Measurements from ENCODE around the gene SLC6A18. TPM values are rescaled to one million over a fixed set of nuclear protein-coding genes. Genes with fewer than 3 reads are reported as not detected.

SLC6A18 gene, protein sequence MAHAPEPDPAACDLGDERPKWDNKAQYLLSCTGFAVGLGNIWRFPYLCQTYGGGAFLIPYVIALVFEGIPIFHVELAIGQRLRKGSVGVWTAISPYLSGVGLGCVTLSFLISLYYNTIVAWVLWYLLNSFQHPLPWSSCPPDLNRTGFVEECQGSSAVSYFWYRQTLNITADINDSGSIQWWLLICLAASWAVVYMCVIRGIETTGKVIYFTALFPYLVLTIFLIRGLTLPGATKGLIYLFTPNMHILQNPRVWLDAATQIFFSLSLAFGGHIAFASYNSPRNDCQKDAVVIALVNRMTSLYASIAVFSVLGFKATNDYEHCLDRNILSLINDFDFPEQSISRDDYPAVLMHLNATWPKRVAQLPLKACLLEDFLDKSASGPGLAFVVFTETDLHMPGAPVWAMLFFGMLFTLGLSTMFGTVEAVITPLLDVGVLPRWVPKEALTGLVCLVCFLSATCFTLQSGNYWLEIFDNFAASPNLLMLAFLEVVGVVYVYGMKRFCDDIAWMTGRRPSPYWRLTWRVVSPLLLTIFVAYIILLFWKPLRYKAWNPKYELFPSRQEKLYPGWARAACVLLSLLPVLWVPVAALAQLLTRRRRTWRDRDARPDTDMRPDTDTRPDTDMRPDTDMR
- not detected in 2 replicates for total RNA-seq

DNA sequence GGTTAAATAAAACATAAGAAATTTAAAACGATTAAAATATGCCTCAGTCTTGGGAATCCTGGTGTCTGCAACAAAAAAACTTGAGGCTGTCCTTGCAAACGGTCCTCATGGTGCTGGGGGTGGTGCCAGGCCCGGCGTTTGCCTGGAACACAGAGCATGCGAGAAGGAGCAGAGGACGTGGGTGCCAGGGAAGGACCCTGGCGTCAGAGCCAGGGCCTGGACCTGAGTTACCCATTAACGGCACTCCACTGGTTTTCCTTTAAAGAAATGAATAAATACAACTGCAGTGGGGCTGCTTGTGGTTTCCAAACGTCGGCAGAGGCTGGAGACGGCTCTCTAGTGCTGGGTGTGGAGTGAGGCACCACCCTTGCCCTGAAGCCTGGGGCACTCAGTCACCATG is at the start of gene SLC6A18:
TSS of gene SLC6A18 (plus strand) at position 301 of the 400 bp plus-strand sequence. CDS start at position 398, 97 bp downstream.
- no peak for DNase-seq (ENCODE audit: low read depth in 2 of 2)

DNA sequence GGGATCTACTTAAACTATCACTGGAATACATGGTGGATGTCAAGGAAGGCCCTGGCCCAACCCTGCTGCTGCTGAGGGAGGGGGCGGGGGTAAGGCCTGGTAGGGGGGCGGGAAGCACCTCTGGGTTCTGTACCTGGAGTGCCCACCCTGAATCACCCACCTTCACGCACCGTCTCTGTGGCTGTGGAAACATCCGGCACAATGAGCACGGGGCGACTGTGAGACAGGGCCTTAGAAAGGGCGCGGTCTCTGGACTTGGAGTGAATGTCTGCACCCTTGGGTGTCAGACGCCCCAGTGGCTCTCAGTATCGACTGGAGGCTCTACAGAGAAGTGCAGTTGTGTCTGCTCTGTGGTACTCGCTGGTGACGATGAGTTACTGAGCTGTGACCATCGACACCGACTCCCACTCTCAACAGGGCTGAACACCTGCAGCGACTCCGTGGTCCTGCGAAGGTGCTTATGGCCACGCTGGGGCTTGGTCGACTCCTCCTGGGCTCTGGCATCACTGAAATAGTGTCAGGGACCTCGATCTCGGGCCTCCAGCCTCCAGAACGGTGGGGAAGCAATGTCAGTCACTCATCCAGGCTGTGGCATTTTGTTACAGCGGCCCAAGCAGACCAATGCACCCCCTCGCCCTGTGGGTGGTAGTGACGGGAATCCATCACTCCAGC is 49.2 kb upstream of the SLC6A18 start:
- DNase-seq (ENCODE audit: low read depth in 2 of 2), result no peak

DNA sequence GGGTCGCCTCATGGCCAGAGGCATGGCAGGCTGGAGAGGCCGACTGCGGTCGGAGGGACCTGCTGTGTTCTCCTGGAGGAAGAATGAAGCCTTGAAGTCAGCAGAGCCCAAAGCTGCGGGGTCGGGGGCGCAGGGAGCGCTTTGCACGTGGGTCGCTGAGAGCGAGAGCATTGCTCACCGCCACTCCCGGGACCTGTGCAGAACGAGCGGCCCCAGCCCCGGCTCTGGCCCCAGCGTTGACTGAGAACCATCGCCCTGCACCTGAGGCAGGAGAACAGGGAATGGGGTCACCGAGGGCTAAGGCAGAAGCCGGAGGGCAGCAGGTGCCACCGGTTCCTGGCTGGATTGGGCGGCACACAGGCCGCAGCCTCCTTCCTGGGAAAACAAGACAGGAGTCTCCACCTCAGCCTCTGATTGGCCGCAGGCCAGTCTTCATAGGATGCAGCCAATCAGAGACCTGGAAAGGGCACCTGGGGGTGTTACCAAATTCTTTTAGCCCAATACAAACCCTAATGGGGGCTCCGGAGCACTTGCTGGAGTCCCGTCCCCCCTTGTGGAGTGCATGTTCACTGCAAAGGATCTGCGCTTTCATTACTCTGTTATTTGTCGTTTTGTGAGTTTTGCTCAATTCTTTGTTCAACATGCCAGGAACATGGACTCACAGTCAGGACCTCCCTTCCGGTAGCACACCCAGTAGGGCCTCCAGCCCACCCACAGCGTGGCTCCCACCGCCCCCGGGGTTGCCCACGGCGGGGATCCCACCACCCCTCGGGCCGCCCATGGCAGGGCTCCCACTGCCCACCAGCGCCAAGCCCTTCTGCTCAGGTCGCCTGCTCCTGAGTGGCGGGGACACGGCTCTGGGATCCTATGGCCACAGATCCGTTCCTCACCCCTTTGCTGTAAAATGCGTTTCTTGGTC is 48.4 kb upstream of the SLC6A18 start:
- DNase-seq (ENCODE audit: low read depth in 2 of 2), result peak in 1 of 2 donors; percentile 6

DNA sequence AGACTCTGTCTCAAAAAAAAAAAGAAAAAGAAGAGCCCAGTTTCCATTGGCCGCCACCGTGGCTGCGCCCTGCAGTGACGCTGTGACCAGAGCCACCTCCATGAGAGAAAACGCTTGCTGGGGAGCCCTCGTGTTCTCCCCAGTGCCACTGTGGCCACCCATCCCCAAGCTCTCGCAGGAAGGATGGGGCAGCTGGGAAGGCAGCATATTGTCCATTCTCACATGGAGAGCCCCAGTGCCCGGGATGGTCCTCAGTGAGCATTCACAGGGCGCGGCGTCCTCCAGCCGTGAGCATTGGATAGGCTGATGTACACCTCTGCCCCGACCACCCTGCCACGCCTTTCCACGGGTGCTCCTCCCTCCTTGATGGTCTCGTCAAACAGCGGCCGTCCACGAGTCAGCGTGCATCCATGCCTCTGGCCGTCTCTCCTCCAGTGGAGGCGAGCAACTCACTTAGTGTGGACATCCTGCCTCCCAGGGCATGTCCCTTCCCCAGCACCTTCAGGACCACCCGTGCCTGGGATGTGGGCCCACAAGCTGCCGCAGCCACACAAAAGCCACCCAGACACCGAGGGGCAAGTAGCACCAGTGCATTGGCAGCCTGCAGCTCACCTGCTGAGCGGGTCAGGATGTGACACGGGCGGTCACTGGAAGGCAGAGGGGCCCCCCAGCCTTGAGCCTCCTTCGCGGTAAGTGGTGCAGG is 47.2 kb upstream of the SLC6A18 start:
- DNase-seq (ENCODE audit: low read depth in 2 of 2), result no peak

DNA sequence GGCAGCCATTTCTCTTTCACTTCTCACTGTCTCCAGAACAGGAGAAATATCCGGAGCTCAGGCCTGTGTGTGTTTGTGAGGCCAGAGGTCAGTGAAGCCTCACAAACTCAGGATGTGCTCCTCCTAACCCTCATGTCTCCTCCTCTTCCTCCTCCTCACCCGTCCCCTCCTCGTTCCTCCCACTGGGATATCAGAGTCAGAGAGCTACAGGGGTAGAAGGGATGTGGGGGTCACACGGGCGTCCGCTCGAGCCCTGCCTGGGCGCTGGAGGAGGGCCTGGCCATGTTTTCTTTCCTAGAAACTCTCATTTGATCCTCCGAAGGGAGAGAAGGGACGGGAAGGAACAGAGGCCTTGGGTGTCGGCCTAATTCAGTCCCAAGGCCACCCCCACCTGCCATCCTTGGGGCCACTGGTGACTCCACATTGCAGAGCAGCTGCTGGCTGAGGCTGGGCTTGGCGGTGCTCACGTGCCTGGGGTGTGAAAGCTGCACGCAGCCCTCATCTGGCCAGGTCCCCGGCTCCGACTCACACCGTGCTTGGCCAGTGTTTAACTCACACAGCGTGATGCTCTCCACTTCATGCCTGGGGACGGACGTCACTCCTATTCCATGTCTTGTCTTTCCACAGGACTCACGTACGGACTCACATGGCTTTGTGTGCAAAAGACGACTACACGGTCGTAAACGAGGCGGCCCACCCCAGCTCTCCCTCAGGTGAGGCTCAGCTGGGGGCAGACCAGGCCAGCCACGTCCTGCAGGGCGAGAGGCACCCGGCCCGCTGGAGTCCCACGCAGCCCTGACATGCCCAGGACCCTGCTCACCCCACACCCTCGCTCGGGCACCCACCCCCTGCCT is 46.4 kb upstream of the SLC6A18 start:
- no peak for DNase-seq (ENCODE audit: low read depth in 2 of 2)

DNA sequence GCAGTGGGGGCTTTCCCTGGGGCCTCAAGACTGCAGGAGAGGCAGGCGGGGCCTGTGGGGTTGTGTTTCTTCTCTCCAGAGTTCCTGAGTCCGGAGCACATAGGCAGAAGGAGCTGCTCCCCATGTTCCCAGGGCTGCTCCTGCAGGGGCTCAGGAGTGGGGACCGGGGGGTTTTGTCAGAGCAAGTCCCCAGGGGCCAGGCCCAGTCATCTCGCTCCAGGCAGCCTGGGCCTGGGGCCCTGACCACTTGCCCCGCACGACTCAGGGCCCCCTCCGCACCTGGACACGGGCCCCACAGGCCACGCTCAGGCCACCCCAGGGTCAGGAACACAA is 45.8 kb upstream of the SLC6A18 start:
- DNase-seq (ENCODE audit: low read depth in 2 of 2), result no peak

DNA sequence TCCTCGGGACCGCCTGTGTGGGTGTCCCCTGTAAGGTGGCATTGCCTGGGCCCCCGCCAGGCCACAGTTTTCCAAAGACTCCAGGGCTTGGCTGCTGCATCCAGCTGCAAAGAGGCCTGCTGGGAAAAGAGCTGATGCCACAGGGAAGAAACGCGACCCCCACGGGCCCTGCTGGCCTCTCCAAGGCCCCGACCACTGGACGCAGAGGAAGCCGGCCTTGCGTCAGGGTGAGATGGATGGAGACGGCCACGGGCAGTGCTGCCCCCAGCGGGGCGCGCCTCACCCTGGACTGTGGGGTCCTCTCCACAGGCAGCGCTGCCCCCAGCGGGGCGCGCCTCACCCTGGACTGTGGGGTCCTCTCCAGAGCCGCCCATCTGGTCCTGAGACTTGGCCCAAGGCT is 45.1 kb upstream of the SLC6A18 start:
- DNase-seq (ENCODE audit: low read depth in 2 of 2), result no peak

DNA sequence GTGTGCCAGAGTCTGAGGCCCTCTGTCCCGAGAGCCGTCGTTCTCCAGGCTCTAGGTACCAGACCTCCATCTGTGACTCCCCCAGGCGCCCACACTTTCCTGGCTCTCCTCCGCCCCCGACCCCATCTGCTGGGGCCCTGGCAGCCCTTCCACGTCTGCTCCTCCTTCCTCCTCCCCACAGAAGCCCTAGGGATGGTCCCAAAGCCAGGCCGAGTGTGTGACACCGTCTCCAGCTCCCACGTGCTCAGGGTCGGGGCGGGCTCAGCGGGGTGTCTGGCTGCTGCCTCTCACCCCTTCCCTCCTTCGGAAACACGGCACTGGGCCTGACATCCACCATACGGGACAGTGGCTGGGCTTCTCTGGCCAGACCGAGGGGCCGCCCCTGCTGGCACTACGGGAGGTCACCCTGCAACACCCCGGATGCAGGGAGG is 44.3 kb upstream of the SLC6A18 start:
- no peak for DNase-seq (ENCODE audit: low read depth in 2 of 2)

DNA sequence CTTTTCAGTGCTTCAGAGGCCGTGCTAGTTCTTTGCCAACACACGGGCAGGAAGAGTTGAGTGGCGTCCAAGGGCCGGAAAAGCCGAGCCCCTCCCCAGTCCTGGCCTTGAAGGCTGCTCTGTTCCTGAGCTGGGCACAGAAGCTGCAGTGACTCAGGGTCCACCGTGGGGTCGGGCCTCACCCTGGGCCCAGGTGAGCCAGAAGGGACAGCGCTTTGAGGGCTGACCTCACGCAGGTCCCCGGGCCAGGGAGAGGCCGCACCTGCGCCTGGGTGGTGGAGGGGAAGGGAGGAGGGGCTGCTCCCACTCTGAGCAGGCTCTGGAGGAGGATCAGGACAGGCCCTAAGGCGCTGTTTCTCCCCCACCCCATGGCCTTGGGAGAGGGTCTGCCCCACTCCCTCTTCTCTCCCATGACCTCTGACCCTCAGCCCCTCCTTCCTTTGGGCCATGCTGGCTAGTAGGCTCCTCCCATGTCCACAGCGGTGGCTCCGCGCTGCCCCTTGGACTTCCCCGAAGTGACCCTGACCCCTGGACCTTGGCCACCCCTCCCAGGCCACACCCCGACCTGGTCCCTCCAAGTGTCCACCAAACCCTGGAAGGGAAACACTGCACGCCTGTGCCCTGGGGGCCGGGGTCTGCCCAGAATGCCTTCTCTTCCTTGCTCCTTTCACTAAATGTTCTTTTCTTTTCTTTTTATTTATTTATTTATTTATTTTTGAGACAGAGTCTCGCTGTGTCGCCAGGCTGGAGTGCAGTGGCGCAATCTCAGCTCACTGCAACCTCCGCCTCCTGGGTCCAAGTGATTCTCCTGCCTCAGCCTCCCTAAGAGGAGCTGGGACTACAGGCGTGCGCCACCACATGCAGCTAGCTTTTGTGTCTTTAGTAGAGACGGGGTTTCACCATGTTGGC is 43.5 kb upstream of the SLC6A18 start:
- no peak for DNase-seq (ENCODE audit: low read depth in 2 of 2)

DNA sequence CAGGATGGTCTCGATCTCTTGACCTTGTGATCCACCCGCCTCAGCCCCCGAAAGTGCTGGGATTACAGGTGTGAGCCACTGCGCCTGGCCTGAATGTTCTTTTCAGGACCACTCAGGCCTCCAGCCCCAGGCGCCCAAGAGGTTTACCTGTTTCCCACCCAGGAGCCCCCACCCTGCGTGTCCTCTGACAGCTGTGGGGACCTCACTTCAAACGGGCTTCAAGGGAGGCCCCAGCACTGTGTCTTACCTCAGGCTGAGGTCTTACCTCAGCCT is 42.9 kb upstream of the SLC6A18 start:
- no peak for DNase-seq (ENCODE audit: low read depth in 2 of 2)

DNA sequence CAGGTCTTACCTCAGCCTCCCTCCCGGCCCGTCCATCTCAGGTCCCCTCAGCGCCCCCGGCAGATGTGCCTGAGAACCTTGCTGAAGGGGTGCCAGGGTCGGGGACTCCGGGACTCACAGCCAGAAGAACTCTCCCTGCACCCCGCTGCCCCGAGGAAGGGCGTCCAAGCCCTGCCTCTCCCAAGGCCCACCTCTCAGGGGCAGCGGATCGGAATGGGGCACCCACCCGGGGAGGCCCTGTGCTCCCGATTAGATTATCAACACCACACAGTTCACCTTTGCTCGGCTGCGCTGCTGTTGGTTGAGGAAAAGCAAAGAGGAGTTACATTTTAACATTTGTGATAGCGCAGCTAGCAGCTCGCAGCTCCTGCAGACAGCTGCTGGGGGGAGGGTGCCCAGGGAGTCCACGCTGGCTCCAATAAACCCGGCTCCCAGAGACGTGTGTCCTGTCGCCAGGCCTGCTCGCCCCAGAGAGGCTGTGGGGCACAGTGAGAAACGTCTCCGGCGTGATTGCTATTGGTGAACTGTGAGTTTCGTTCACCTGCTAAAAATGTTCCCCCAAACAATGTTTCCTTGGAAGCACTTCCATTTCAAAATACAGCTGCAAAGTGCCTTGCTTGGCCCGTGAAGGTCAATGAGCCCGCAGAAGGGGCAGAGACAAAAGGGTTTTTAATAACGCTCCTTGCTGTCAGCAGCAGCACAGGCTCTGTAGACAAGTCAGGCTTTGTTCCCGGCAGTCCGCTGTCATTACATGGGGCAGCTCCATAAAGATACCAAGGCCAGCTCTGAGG is 42.4 kb upstream of the SLC6A18 start:
- DNase-seq (ENCODE audit: low read depth in 2 of 2), result no peak

DNA sequence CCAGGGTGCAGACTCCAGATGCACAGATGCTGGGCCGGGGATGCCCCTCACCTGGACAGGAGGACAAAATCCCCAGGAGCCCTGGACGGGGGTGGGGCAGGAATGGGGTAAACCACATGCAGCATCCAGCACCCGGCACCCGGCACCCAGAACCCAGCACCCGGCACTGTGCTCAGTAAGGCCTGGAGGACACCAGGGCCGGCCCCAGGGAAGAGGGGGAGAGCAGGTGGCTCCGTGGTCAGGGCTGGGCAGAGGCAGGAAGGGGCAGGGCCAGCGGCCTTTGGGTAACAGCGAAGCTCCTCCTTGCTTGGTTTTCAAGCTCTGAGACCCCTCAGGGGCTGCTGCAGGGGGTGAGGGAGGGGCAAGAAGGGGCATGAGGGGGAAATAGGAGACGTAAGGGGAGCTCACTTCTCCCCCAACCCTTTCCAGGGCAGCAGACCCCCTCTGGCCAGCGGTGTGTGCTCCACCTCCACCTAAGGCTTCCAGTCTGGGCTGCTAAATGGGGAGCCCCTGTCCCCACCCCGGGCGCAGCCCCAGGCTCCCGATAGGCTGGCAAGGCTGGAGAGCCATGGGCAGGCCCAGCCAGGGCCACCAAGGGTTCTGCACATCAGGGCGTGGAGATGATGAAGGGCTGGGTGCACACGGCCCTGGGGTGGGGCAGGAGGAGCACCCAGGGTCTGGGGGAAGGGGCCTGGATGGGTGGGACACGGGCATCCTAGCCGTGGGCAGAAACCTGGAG is 41.6 kb upstream of the SLC6A18 start:
- DNase-seq (ENCODE audit: low read depth in 2 of 2), result no peak

DNA sequence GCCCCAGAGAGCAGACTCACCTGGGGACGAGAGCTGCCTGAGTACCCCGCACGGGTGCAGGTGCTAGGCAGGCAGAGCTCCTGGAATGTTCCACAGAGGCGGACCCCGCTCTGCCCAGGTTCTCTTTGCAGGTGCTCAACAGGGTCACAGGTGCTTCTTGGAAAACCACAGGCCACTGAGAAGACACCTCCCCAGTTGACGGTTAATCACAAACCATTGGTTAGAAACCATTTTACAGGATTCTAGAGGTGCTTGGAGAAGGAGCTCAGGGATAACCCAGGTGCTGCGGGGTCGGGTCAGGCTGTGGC is 41.1 kb upstream of the SLC6A18 start:
- DNase-seq (ENCODE audit: low read depth in 2 of 2), result no peak

DNA sequence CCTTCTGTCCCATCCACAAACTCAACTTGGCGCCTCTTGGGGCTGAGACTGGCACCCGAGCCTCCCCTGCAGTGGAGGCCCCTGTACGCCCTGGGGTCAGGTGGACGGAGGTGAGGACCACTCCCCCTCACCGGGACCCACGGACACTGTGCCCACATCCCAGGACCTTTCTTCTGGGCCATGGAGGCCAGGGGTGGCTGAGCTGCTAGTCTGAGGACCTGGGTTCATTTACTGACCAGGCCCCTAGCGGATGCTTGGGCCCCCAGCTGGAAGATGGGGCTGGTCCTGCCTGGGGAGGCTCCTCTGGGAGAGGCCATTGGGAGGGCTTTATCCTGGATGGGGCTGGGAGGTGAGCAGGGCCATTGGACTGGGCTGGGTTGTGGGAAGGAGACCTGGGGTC is 40.7 kb upstream of the SLC6A18 start:
- no peak for DNase-seq (ENCODE audit: low read depth in 2 of 2)

DNA sequence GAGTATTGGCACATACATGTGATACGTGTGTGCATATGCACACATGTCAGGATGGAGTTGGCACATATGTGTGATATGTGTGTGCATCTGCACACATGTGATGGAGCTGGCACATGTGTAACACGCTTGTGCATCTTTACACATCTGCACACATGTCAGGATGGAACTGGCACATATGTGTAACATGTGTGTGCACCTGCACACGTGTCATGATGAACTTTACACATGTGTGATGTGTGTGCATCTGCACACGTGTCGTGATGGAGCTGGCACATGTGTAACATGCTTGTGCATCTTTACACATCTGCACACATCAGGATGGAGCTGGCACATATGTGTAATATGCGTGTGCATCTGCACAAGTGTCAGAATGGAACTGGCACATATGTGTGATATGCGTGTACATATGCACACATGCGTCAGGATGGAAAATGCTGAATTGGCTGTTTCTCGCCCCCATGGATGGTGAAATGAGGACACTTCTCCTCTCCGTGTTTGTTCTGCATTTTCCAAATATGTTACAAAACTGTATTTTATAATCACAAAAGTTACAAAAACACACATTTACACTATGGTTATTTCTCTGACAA is 40.0 kb upstream of the SLC6A18 start:
- DNase-seq (ENCODE audit: low read depth in 2 of 2), result no peak

DNA sequence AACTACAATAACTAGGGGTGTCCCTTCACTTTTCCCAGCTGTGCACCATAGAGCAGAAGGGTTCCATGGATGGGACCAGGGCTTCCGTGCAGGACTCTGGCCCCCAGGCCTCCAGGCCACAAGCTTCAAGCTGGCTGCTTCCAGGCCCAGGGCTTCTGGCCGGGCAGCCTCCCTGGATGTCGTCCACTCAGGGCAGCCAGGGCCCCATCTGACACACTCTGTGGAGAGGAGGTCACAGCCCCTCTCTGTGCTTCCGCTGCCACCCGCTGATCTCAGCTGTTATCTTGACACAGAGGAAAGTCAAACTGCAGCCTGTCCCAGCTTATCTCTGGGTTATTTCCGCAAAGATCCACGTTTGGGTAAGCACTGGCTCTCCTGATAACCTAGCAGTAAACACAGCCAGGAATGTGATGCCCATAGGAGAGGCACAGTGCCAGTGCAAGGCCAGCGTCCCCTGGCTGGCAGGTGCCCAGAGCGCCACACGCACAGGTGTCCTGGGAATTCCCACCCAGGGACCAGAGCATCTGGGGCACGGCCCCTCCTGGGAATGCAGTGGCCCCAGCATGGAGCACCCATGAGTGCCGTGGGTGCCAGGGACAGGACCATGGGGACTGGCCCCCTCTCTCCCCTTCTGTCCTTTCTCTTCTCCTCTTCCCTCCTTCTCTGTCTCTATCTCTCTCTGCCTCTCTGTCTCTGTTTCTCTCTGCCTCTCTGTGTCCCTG is 39.4 kb upstream of the SLC6A18 start:
- DNase-seq (ENCODE audit: low read depth in 2 of 2), result peak in 1 of 2 donors; percentile 24

All from dermis microvascular lymphatic vessel endothelial cell (primary cell).